ENCODE data around the gene CPE.

Gene CPE

GRCh38 chr4:165364452-165365080, 14.2 kb upstream of the CPE start:
- DNase-seq (ENCODE audit: low read depth in 1 of 2, low spot score in 1 of 2) = no peak

GRCh38 chr4:165367040-165367439, 11.8 kb upstream of the CPE start:
- no peak for DNase-seq (ENCODE audit: low read depth in 1 of 2, low spot score in 1 of 2)

GRCh38 chr4:165368114-165368513, 10.7 kb upstream of the CPE start:
- DNase-seq (ENCODE audit: low read depth in 1 of 2, low spot score in 1 of 2) = no peak

GRCh38 chr4:165368567-165368966, 10.2 kb upstream of the CPE start:
- DNase-seq (ENCODE audit: low read depth in 1 of 2, low spot score in 1 of 2) = no peak

- no peak for DNase-seq (ENCODE audit: low read depth in 1 of 2, low spot score in 1 of 2)
Measured at GRCh38 chr4:165369522-165369921, 9.3 kb upstream of the CPE start.

- DNase-seq (ENCODE audit: low read depth in 1 of 2, low spot score in 1 of 2) = no peak
Measured at GRCh38 chr4:165370530-165370929, 8.3 kb upstream of the CPE start.

GRCh38 chr4:165375465-165375864, 3.3 kb upstream of the CPE start:
- DNase-seq (ENCODE audit: low read depth in 1 of 2, low spot score in 1 of 2) = no peak

GRCh38 chr4:165378398-165378744, 437 bp upstream of the CPE start:
- DNase-seq (ENCODE audit: low read depth in 1 of 2, low spot score in 1 of 2) = no peak

- DNase-seq (ENCODE audit: low read depth in 1 of 2, low spot score in 1 of 2) = no peak
Measured at GRCh38 chr4:165379678-165380064, 863 bp downstream of the CPE start.

- DNase-seq (ENCODE audit: low read depth in 1 of 2, low spot score in 1 of 2) = no peak
Measured at GRCh38 chr4:165380805-165381204, 2.0 kb downstream of the CPE start.

GRCh38 chr4:165381821-165382373, 3.1 kb downstream of the CPE start:
- DNase-seq (ENCODE audit: low read depth in 1 of 2, low spot score in 1 of 2) = no peak

GRCh38 chr4:165382640-165383039, 3.8 kb downstream of the CPE start:
- no peak for DNase-seq (ENCODE audit: low read depth in 1 of 2, low spot score in 1 of 2)

GRCh38 chr4:165383591-165384073, 4.8 kb downstream of the CPE start:
- DNase-seq (ENCODE audit: low read depth in 1 of 2, low spot score in 1 of 2) = no peak

GRCh38 chr4:165384186-165384585, 5.4 kb downstream of the CPE start:
- DNase-seq (ENCODE audit: low read depth in 1 of 2, low spot score in 1 of 2) = no peak

- no peak for DNase-seq (ENCODE audit: low read depth in 1 of 2, low spot score in 1 of 2)
Measured at GRCh38 chr4:165384598-165384997, 5.8 kb downstream of the CPE start.

- DNase-seq (ENCODE audit: low read depth in 1 of 2, low spot score in 1 of 2) = no peak
Measured at GRCh38 chr4:165385126-165385525, 6.3 kb downstream of the CPE start.

GRCh38 chr4:165386328-165386727, 7.5 kb downstream of the CPE start:
- DNase-seq (ENCODE audit: low read depth in 1 of 2, low spot score in 1 of 2) = no peak

- no peak for DNase-seq (ENCODE audit: low read depth in 1 of 2, low spot score in 1 of 2)
Measured at GRCh38 chr4:165388756-165389155, 9.9 kb downstream of the CPE start.

GRCh38 chr4:165393051-165393450, 14.2 kb downstream of the CPE start:
- DNase-seq (ENCODE audit: low read depth in 1 of 2, low spot score in 1 of 2) = no peak

- no peak for DNase-seq (ENCODE audit: low read depth in 1 of 2, low spot score in 1 of 2)
Measured at GRCh38 chr4:165393704-165394103, 14.9 kb downstream of the CPE start.

GRCh38 chr4:165394275-165394674, 15.5 kb downstream of the CPE start:
- DNase-seq (ENCODE audit: low read depth in 1 of 2, low spot score in 1 of 2) = no peak

GRCh38 chr4:165398570-165398969, 19.8 kb downstream of the CPE start:
- no peak for DNase-seq (ENCODE audit: low read depth in 1 of 2, low spot score in 1 of 2)

GRCh38 chr4:165402375-165402774, 23.6 kb downstream of the CPE start:
- DNase-seq (ENCODE audit: low read depth in 1 of 2, low spot score in 1 of 2) = no peak
